ENCODE data around the gene ZCCHC2. TPM values are rescaled to one million over a fixed set of nuclear protein-coding genes. Genes with fewer than 3 reads are reported as not detected.

The ZCCHC2 gene
- total and polyA plus RNA-seq, 2 of the 13 experiments (the other 11 are each of a cell fraction or from before 2014, with no cell fraction given), result 62.5 to 76.1 TPM

DNA sequence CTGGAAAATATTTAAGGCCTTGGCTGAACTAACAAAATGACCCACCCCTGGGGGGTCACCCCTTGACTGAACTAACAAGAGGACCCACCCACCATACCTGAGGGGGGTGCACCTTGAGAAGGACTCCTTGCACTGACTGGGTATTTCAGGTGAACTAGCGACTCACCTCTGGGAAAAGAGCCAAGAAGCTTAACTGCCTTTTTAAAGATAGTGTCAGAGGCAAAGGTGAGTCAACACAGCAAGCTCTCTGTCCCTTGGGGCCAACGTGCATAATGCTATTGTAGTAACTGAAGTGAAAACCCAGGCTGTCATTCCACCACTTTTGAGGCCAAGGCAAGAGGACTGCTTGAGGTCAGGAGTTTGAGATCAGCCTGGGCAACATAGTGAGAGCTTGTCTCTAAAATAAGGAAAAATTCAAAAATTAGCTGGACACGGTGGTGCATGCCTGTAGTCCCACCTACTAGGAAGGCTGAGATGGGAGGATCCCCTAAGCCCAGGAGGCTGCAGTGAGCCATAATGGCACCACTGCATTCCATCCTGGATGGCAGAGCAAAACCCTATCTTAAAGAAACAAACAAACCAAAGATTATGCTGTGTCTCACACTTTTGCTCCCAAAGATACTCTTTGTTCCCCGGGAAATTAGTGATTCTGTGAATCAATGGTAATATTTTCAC, 36.4 kb upstream of the ZCCHC2 start (continued):
- TF ChIP-seq, protein P1, sequence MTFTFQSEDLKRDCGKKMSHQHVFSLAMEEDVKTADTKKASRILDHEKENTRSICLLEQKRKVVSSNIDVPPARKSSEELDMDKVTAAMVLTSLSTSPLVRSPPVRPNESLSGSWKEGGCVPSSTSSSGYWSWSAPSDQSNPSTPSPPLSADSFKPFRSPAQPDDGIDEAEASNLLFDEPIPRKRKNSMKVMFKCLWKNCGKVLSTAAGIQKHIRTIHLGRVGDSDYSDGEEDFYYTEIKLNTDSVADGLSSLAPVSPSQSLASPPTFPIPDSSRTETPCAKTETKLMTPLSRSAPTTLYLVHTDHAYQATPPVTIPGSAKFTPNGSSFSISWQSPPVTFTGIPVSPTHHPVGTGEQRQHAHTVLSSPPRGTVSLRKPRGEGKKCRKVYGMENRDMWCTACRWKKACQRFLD (CRISPR knock-in tag; IDR thresholded peaks at IDR 0.05; ENCODE audit: borderline replicate concordance), result no peak
- TF ChIP-seq CHD4 (IDR thresholded peaks at IDR 0.05; ENCODE audit: borderline replicate concordance, low read length) (0 out of 2 replicates have a peak, but pooled peaks have one; percentile 23), SOX13 (IDR thresholded peaks at IDR 0.05) (no peak), SOX13 (CRISPR knock-in tag; conservative IDR thresholded peaks at IDR 0.05 in 1 of 2, IDR thresholded peaks at IDR 0.05 in 1 of 2) (peak in 1 of 2 experiments; percentile 76; a peak in 2 of 4 replicates), ZNF644 (CRISPR knock-in tag; IDR thresholded peaks at IDR 0.05; ENCODE audit: low read depth) (0 out of 2 replicates have a peak, but pooled peaks have one; percentile 30), KDM6A (CRISPR knock-in tag; IDR thresholded peaks at IDR 0.05; ENCODE audit: low read depth) (0 out of 2 replicates have a peak, but pooled peaks have one; percentile 22), ZMYM4 (CRISPR knock-in tag; IDR thresholded peaks at IDR 0.05) (0 out of 2 replicates have a peak, but pooled peaks have one; percentile 15), RORA (CRISPR knock-in tag; IDR thresholded peaks at IDR 0.05) (no peak), ZMYM3 (CRISPR knock-in tag; IDR thresholded peaks at IDR 0.05) (no peak), ZSCAN29 (CRISPR knock-in tag; conservative IDR thresholded peaks at IDR 0.05) (0 out of 2 replicates have a peak, but pooled peaks have one; percentile 46), PPARG (CRISPR knock-in tag; conservative IDR thresholded peaks at IDR 0.05) (0 out of 2 replicates have a peak, but pooled peaks have one; percentile 45), HES4 (CRISPR knock-in tag; IDR thresholded peaks at IDR 0.05; ENCODE audit: borderline replicate concordance) (no peak), HNF4G (IDR thresholded peaks at IDR 0.05; ENCODE audit: borderline replicate concordance, low read depth, low read length) (peak; percentile 40; the same call in 1 of the 2 replicates), HNF4G (CRISPR knock-in tag; IDR thresholded peaks at IDR 0.05; ENCODE audit: borderline replicate concordance, low read depth) (no peak), HDAC2 (CRISPR knock-in tag; IDR thresholded peaks at IDR 0.05) (peak; percentile 50; the same call in 1 of the 2 replicates)
- TF ChIP-seq, protein P2, sequence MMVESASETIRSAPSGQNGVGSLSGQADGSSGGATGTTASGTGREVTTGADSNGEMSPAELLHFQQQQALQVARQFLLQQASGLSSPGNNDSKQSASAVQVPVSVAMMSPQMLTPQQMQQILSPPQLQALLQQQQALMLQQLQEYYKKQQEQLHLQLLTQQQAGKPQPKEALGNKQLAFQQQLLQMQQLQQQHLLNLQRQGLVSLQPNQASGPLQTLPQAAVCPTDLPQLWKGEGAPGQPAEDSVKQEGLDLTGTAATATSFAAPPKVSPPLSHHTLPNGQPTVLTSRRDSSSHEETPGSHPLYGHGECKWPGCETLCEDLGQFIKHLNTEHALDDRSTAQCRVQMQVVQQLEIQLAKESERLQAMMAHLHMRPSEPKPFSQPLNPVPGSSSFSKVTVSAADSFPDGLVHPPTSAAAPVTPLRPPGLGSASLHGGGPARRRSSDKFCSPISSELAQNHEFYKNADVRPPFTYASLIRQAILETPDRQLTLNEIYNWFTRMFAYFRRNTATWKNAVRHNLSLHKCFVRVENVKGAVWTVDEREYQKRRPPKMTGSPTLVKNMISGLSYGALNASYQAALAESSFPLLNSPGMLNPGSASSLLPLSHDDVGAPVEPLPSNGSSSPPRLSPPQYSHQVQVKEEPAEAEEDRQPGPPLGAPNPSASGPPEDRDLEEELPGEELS (CRISPR knock-in tag; IDR thresholded peaks at IDR 0.05), result 0 out of 2 replicates have a peak, but pooled peaks have one; percentile 33
- TF ChIP-seq, protein P3, sequence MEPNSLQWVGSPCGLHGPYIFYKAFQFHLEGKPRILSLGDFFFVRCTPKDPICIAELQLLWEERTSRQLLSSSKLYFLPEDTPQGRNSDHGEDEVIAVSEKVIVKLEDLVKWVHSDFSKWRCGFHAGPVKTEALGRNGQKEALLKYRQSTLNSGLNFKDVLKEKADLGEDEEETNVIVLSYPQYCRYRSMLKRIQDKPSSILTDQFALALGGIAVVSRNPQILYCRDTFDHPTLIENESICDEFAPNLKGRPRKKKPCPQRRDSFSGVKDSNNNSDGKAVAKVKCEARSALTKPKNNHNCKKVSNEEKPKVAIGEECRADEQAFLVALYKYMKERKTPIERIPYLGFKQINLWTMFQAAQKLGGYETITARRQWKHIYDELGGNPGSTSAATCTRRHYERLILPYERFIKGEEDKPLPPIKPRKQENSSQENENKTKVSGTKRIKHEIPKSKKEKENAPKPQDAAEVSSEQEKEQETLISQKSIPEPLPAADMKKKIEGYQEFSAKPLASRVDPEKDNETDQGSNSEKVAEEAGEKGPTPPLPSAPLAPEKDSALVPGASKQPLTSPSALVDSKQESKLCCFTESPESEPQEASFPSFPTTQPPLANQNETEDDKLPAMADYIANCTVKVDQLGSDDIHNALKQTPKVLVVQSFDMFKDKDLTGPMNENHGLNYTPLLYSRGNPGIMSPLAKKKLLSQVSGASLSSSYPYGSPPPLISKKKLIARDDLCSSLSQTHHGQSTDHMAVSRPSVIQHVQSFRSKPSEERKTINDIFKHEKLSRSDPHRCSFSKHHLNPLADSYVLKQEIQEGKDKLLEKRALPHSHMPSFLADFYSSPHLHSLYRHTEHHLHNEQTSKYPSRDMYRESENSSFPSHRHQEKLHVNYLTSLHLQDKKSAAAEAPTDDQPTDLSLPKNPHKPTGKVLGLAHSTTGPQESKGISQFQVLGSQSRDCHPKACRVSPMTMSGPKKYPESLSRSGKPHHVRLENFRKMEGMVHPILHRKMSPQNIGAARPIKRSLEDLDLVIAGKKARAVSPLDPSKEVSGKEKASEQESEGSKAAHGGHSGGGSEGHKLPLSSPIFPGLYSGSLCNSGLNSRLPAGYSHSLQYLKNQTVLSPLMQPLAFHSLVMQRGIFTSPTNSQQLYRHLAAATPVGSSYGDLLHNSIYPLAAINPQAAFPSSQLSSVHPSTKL (CRISPR knock-in tag; IDR thresholded peaks at IDR 0.05), result peak; percentile 71
- TF ChIP-seq, protein P4, sequence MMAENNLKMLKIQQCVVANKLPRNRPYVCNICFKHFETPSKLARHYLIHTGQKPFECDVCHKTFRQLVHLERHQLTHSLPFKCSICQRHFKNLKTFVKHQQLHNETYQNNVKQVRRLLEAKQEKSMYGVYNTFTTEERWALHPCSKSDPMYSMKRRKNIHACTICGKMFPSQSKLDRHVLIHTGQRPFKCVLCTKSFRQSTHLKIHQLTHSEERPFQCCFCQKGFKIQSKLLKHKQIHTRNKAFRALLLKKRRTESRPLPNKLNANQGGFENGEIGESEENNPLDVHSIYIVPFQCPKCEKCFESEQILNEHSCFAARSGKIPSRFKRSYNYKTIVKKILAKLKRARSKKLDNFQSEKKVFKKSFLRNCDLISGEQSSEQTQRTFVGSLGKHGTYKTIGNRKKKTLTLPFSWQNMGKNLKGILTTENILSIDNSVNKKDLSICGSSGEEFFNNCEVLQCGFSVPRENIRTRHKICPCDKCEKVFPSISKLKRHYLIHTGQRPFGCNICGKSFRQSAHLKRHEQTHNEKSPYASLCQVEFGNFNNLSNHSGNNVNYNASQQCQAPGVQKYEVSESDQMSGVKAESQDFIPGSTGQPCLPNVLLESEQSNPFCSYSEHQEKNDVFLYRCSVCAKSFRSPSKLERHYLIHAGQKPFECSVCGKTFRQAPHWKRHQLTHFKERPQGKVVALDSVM (CRISPR knock-in tag; IDR thresholded peaks at IDR 0.05), result peak; percentile 68
